IMR-90 (cell line): ENCODE measurements around the gene CEBPG. TPM values are rescaled to one million over a fixed set of nuclear protein-coding genes. Genes with fewer than 3 reads are reported as not detected.

Experiments used
- ATAC-seq: fragments of 200-7000 bp; cut with Tn5 transposase; 2 replicates; pipeline ENCODE4 v1.9.1; 2020; ENCODE audit warnings: low read depth, mild to moderate bottlenecking, moderate library complexity
- BruUV-seq: library from RNA; stranded (reverse); fragments of 400-500 nt; replicated peaks from 2 replicates; lab custom pipeline; 2021; lab: Mats Ljungman, UMichigan
- CTCF ChIA-PET: fragments of 300-600 bp; formaldehyde crosslinking; extraction: SDS; loops from one replicate; lab custom pipeline; 2021; ENCODE audit warnings: antibody characterized with exemption; lab: Yijun Ruan, JAX
- POLR2A ChIA-PET: fragments of 300-600 bp; sonication (Branson Sonifier 250); formaldehyde crosslinking; loops from one replicate; lab custom pipeline; 2022; ENCODE audit warnings: antibody characterized with exemption; ENCODE audit not compliant: unreplicated experiment; lab: Charles Lee
- DNase-seq: peaks from one replicate; pipeline ENCODE4 v3.0.0; 2013
- H2AFZ ChIP-seq: replicated peaks from 2 replicates; pipeline ENCODE3; 2013; ENCODE audit warnings: low read length, mild to moderate bottlenecking; ENCODE audit not compliant: poor library complexity
- H2AK5ac ChIP-seq: 2 replicates; pipeline ENCODE4 v1.6.1; 2013; ENCODE audit warnings: low read depth, low read length, inconsistent platforms
- H2AK9ac ChIP-seq: replicated peaks from 2 replicates; pipeline ENCODE3; 2013; ENCODE audit warnings: mild to moderate bottlenecking, low read depth, low read length, moderate library complexity; ENCODE audit not compliant: poor library complexity
- H2BK120ac ChIP-seq: 2 replicates; pipeline ENCODE4 v1.6.1; 2013; ENCODE audit warnings: low read depth, low read length, inconsistent platforms
- H2BK15ac ChIP-seq: 3 replicates; pipeline ENCODE4 v1.6.1; 2013; ENCODE audit warnings: low read depth, low read length, inconsistent platforms
- H2BK20ac ChIP-seq: 2 replicates; pipeline ENCODE4 v1.6.1; 2013; ENCODE audit warnings: low read depth, mild to moderate bottlenecking, inconsistent platforms, low read length, moderate library complexity
- H2BK5ac ChIP-seq: 2 replicates; pipeline ENCODE4 v1.6.1; 2013; ENCODE audit warnings: mild to moderate bottlenecking, low read depth, low read length, inconsistent platforms; ENCODE audit not compliant: poor library complexity, severe bottlenecking
- H3K14ac ChIP-seq: replicated peaks from 2 replicates; pipeline ENCODE4 v1.6.1; 2013; ENCODE audit warnings: low read depth, low read length, inconsistent platforms
- H3K18ac ChIP-seq: 2 replicates; pipeline ENCODE4 v1.6.1; 2013; ENCODE audit warnings: low read depth, low read length, control low read depth
- H3K23ac ChIP-seq: 2 replicates; pipeline ENCODE4 v1.6.1; 2013; ENCODE audit warnings: low read depth, low read length, inconsistent platforms
- H3K27ac ChIP-seq: 2 replicates; pipeline ENCODE4 v1.5.1; 2013; ENCODE audit warnings: mild to moderate bottlenecking, control low read depth, low read length; ENCODE audit not compliant: insufficient read depth
- H3K27me3 ChIP-seq: 2 replicates; pipeline ENCODE4 v1.6.1; 2013; ENCODE audit warnings: low read length; ENCODE audit not compliant: control insufficient read depth, insufficient read depth
- H3K36me3 ChIP-seq: 2 replicates; pipeline ENCODE4 v1.6.1; 2013; ENCODE audit warnings: low read length, mixed read lengths; ENCODE audit not compliant: control insufficient read depth, insufficient read depth
- H3K4ac ChIP-seq: 2 replicates; pipeline ENCODE4 v1.6.1; 2013; ENCODE audit warnings: low read depth, low read length, inconsistent platforms
- H3K4me1 ChIP-seq: 2 replicates; pipeline ENCODE4 v1.6.1; 2013; ENCODE audit warnings: low read length, mixed read lengths; ENCODE audit not compliant: control insufficient read depth, insufficient read depth
- H3K4me2 ChIP-seq: 2 replicates; pipeline ENCODE4 v1.6.1; 2013; ENCODE audit warnings: low read depth, mild to moderate bottlenecking, control low read depth, low read length, moderate library complexity
- H3K4me3 ChIP-seq: 2 replicates; pipeline ENCODE4 v1.5.1; 2013; ENCODE audit warnings: low read depth, mild to moderate bottlenecking, control low read depth, low read length, moderate library complexity; ENCODE audit not compliant: insufficient read depth
- H3K56ac ChIP-seq: 2 replicates; pipeline ENCODE4 v1.6.1; 2013; ENCODE audit warnings: low read length, inconsistent platforms; ENCODE audit not compliant: insufficient read depth; ENCODE audit errors: extremely low read depth
- H3K79me1 ChIP-seq, 2 experiments: 2 replicates each; pipeline ENCODE4 v1.6.1; 2013; ENCODE audit warnings: low read length in 2 of 2, inconsistent platforms in 1 of 2, low read depth in 1 of 2
- H3K9ac ChIP-seq: 2 replicates; pipeline ENCODE4 v1.6.1; 2013; ENCODE audit warnings: low read depth, low read length, control low read depth
- H3K9me1 ChIP-seq: 2 replicates; pipeline ENCODE4 v1.6.1; 2013; ENCODE audit warnings: low read length, inconsistent platforms; ENCODE audit not compliant: insufficient read depth
- H3K9me3 ChIP-seq: 2 replicates; pipeline ENCODE4 v1.6.1; 2013; ENCODE audit warnings: low read length; ENCODE audit not compliant: control insufficient read depth, insufficient read depth
- H4K20me1 ChIP-seq: 2 replicates; pipeline ENCODE4 v1.6.1; 2013; ENCODE audit warnings: low read length, inconsistent platforms; ENCODE audit not compliant: insufficient read depth
- H4K5ac ChIP-seq: 2 replicates; pipeline ENCODE4 v1.6.1; 2013; ENCODE audit warnings: mild to moderate bottlenecking, low read depth, low read length, control low read depth
- H4K8ac ChIP-seq, 2 experiments: 2 replicates each; pipeline ENCODE4 v1.6.1; 2013; ENCODE audit warnings: low read depth in 2 of 2, low read length in 2 of 2, control low read depth in 1 of 2, inconsistent platforms in 1 of 2
- H4K91ac ChIP-seq: 2 replicates; pipeline ENCODE4 v1.6.1; 2013; ENCODE audit warnings: low read depth, low read length, inconsistent platforms; ENCODE audit not compliant: insufficient read depth
- BHLHE40 ChIP-seq: fragments of 150-350 bp; IDR thresholded peaks from 2 replicates; pipeline ENCODE4 v1.6.1; 2016; ENCODE audit warnings: mild to moderate bottlenecking, low read depth, low read length
- CEBPB ChIP-seq: IDR thresholded peaks from 2 replicates; pipeline ENCODE4 v1.6.1; 2012; ENCODE audit warnings: low read depth, low read length, improper control_type of control experiment
- CHD1 ChIP-seq: IDR thresholded peaks from 2 replicates; pipeline ENCODE4 v1.6.1; 2012; ENCODE audit warnings: low read depth, low read length, improper control_type of control experiment
- FOS ChIP-seq: fragments of 150-350 bp; IDR thresholded peaks from 2 replicates; pipeline ENCODE4 v1.6.1; 2016; ENCODE audit warnings: low read depth, low read length
- MAFK ChIP-seq: IDR thresholded peaks from 2 replicates; pipeline ENCODE4 v1.6.1; 2012; ENCODE audit warnings: low read depth, low read length, improper control_type of control experiment
- MAZ ChIP-seq: IDR thresholded peaks from 2 replicates; pipeline ENCODE4 v1.6.1; 2012; ENCODE audit warnings: low read depth, mild to moderate bottlenecking, low read length, improper control_type of control experiment, moderate library complexity, borderline replicate concordance
- MXI1 ChIP-seq: IDR thresholded peaks from 2 replicates; pipeline ENCODE4 v1.6.1; 2012; ENCODE audit warnings: low read depth, mild to moderate bottlenecking, low read length, moderate library complexity, borderline replicate concordance
- NFE2L2 ChIP-seq: fragments of 150-350 bp; IDR thresholded peaks from 2 replicates; pipeline ENCODE4 v1.6.1; 2016; ENCODE audit warnings: low read depth, mild to moderate bottlenecking, low read length
- POLR2A ChIP-seq: IDR thresholded peaks from 2 replicates; pipeline ENCODE4 v1.6.1; 2012; ENCODE audit warnings: mild to moderate bottlenecking, low read depth, low read length
- RAD21 ChIP-seq: IDR thresholded peaks from 2 replicates; pipeline ENCODE4 v1.6.1; 2012; ENCODE audit warnings: low read length, improper control_type of control experiment
- RCOR1 ChIP-seq: IDR thresholded peaks from 2 replicates; pipeline ENCODE4 v1.6.1; 2012; ENCODE audit warnings: mild to moderate bottlenecking, low read length, improper control_type of control experiment; ENCODE audit not compliant: insufficient replicate concordance
- RFX5 ChIP-seq: IDR thresholded peaks from 2 replicates; pipeline ENCODE4 v1.8.0; 2012; ENCODE audit warnings: low read depth, mild to moderate bottlenecking, low read length, moderate library complexity
- SMC3 ChIP-seq: fragments of 150-350 bp; IDR thresholded peaks from 2 replicates; pipeline ENCODE4 v1.6.1; 2016; ENCODE audit warnings: low read depth, mild to moderate bottlenecking, antibody characterized with exemption, low read length, moderate library complexity
- WGBS, 2 experiments: methylation state at CpG; one replicate each; pipeline versions ENCODE4 v1.1.5 to v1.1.7; 2013; ENCODE audit warnings: missing lambda C conversion rate in 2 of 2; ENCODE audit not compliant: insufficient read length in 1 of 2; ENCODE audit errors: extremely low coverage in 2 of 2; 5-methylcytosine and 5-hydroxymethylcytosine counted together
- dilution Hi-C: fragments of 300-500 bp; cut with HindIII; formaldehyde crosslinking; loops from one replicate; pipeline ENCODE4 v1.14.3; 2018; ENCODE audit warnings: low sequenced_read_pairs; ENCODE audit not compliant: unreplicated experiment
- in situ Hi-C: fragments of 300-500 bp; cut with MboI; formaldehyde crosslinking; loops from 3 replicates; pipeline ENCODE4 v1.14.3; 2019; ENCODE audit warnings: low sequenced_read_pairs, inconsistent platforms, mixed read lengths
- intact Hi-C: fragments of 100-400 bp; cut with micrococcal nuclease; formaldehyde crosslinking; loops from 2 replicates; pipeline ENCODE4 v1.10.0; 2022
- polyA plus RNA-seq, 3 experiments: library from polyadenylated mRNA; depleted of rRNA; stranded (reverse); fragments of >200 nt; gene quantifications; 2 replicates each; pipeline ENCODE4 v1.2.3, GENCODE V29; 2012; ENCODE audit warnings: low replicate concordance in 1 of 3
- total RNA-seq: library from RNA; depleted of rRNA; stranded (reverse); fragments of >200 nt; gene quantifications from 2 replicates; pipeline ENCODE4 v1.2.3, GENCODE V29; 2012
- TF ChIP-seq, protein P1 (sequence below): fragments of 150-350 bp; IDR thresholded peaks from 2 replicates; pipeline ENCODE4 v1.6.1; 2017; ENCODE audit warnings: mild to moderate bottlenecking, antibody characterized with exemption, low read length, low read depth
- TF ChIP-seq, protein P2 (sequence below): fragments of 150-350 bp; IDR thresholded peaks from 2 replicates; pipeline ENCODE4 v1.6.1; 2016; ENCODE audit warnings: low read depth, mild to moderate bottlenecking, low read length, moderate library complexity, borderline replicate concordance
- TF ChIP-seq, protein P3 (sequence below): conservative IDR thresholded peaks from 2 replicates; pipeline ENCODE4 v1.5.1; 2012; ENCODE audit warnings: mild to moderate bottlenecking, low read depth, low read length, improper control_type of control experiment

CEBPG gene
- total and polyA plus RNA-seq, 2 of the 4 experiments (the other 2 are of a cell fraction), result 9.2 to 14.3 TPM

DNA sequence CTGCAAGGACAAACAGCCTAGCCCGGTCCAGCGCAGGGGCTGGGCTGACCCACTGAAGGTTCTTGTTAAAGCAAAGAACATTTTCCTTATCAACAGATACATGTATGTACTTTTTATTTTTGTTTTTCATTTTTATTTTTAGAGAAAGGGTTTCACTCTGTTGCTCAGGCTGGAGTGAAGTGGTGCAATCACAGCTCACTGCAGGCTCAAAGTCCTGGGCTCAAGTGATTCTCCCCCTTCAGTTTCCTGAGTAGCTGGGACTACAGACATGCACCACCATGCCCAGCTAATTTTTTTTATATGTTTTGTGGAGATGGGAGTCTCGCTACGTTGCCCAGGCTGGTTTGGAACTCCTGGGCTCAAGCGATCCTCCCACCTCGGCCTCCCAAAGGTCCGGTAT, 47.9 kb downstream of the CEBPG start:
- Histone ChIP-seq H3K9me1 (peaks cover 3% of the 10 kb centered on the region; the same call in 1 of the 2 replicates), H3K56ac (no peak overlapping the region), H3K79me1 (no peaks in the 10 kb centered on the region), H3K23ac (no peak overlapping the region), H3K4me1 (no peaks in the 10 kb centered on the region; the same call in 1 of the 2 replicates), H4K20me1 (no peaks in the 10 kb centered on the region), H2AFZ (no peak overlapping the region), H4K8ac (no peak overlapping the region), H3K18ac (no peak overlapping the region), H3K36me3 (no peaks in the 10 kb centered on the region), H2BK20ac (no peak overlapping the region), H3K27ac (no peak overlapping the region), H3K14ac (no peak overlapping the region), H3K9me3 (no peaks in the 10 kb centered on the region), H3K4me3 (no peak overlapping the region), H3K4me2 (no peak overlapping the region), H2BK120ac (no peak overlapping the region), H3K4ac (no peak overlapping the region), H4K5ac (no peak overlapping the region), H4K91ac (no peak overlapping the region), H3K27me3 (no peaks in the 10 kb centered on the region), H3K9ac (no peak overlapping the region), H2AK5ac (no peak overlapping the region), H2BK5ac (no peak overlapping the region), H2BK15ac (no peak overlapping the region), H2AK9ac (no peak overlapping the region)
- CTCF ChIA-PET, result no interaction called here
- BruUV-seq, result no TSS peak
- no peak for DNase-seq
- ATAC-seq, result no peak
- in situ Hi-C loops, result no loop called here
- TF ChIP-seq, protein P1, sequence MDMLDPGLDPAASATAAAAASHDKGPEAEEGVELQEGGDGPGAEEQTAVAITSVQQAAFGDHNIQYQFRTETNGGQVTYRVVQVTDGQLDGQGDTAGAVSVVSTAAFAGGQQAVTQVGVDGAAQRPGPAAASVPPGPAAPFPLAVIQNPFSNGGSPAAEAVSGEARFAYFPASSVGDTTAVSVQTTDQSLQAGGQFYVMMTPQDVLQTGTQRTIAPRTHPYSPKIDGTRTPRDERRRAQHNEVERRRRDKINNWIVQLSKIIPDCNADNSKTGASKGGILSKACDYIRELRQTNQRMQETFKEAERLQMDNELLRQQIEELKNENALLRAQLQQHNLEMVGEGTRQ, result no peak
- TF ChIP-seq BHLHE40 (no peak), NFE2L2 (no peak), RAD21 (no peak), MAFK (no peak), RFX5 (no peak), MAZ (no peak), FOS (no peak), CHD1 (no peak), RCOR1 (no peak), CEBPB (no peak), MXI1 (no peak), POLR2A (no peak), SMC3 (no peak)
- TF ChIP-seq, protein P2, sequence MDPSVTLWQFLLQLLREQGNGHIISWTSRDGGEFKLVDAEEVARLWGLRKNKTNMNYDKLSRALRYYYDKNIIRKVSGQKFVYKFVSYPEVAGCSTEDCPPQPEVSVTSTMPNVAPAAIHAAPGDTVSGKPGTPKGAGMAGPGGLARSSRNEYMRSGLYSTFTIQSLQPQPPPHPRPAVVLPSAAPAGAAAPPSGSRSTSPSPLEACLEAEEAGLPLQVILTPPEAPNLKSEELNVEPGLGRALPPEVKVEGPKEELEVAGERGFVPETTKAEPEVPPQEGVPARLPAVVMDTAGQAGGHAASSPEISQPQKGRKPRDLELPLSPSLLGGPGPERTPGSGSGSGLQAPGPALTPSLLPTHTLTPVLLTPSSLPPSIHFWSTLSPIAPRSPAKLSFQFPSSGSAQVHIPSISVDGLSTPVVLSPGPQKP, result no peak
- TF ChIP-seq, protein P3, sequence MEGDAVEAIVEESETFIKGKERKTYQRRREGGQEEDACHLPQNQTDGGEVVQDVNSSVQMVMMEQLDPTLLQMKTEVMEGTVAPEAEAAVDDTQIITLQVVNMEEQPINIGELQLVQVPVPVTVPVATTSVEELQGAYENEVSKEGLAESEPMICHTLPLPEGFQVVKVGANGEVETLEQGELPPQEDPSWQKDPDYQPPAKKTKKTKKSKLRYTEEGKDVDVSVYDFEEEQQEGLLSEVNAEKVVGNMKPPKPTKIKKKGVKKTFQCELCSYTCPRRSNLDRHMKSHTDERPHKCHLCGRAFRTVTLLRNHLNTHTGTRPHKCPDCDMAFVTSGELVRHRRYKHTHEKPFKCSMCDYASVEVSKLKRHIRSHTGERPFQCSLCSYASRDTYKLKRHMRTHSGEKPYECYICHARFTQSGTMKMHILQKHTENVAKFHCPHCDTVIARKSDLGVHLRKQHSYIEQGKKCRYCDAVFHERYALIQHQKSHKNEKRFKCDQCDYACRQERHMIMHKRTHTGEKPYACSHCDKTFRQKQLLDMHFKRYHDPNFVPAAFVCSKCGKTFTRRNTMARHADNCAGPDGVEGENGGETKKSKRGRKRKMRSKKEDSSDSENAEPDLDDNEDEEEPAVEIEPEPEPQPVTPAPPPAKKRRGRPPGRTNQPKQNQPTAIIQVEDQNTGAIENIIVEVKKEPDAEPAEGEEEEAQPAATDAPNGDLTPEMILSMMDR, result no peak
- WGBS, 2 experiments, result 100% methylated on average over 2 of the region's 7 CpGs; no CpG with 5 or more reads in 1 of the 2 experiments
- dilution Hi-C loops, result no loop called here
- intact Hi-C loops, result no loop called here
- POLR2A ChIA-PET, result no interaction called here
